H1 (cell line): ENCODE results near the gene DPH5. TPM values are rescaled to one million over a fixed set of nuclear protein-coding genes. Genes with fewer than 3 reads are reported as not detected.

ENCODE experiments used
- CTCF ChIA-PET: fragments of 300-600 bp; sonication (Branson Sonifier 250); formaldehyde crosslinking; loops from one replicate; lab custom pipeline; 2021; ENCODE audit not compliant: partially characterized antibody; lab: Charles Lee
- POLR2A ChIA-PET: fragments of 300-600 bp; sonication (Branson Sonifier 250); formaldehyde crosslinking; loops from one replicate; lab custom pipeline; 2021; ENCODE audit warnings: inconsistent platforms; ENCODE audit not compliant: partially characterized antibody; lab: Charles Lee
- DNase-seq, 2 experiments: peaks; one replicate each; pipeline versions ENCODE4 v3.0.0 to v3.0.0-alpha.2; 2010 to 2022; ENCODE audit warnings: low spot score in 2 of 2, low read depth in 1 of 2, mixed read lengths in 1 of 2
- FAIRE-seq: peaks from 2 replicates; lab custom pipeline; 2011; peaks lifted over from hg19 to GRCh38; lab: Jason Lieb, UNC
- H2AFZ ChIP-seq: 2 replicates; pipeline ENCODE4 v1.8.1; 2012; ENCODE audit warnings: low read length, inconsistent platforms
- H2AK5ac ChIP-seq: 2 replicates; pipeline ENCODE4 v1.6.1; 2013; ENCODE audit warnings: low read depth, low read length
- H2BK120ac ChIP-seq: replicated peaks from 2 replicates; pipeline ENCODE3; 2013; ENCODE audit warnings: low read depth, low read length, inconsistent platforms
- H2BK12ac ChIP-seq: 2 replicates; pipeline ENCODE4 v1.6.1; 2013; ENCODE audit warnings: low read depth, low read length
- H2BK15ac ChIP-seq: 2 replicates; pipeline ENCODE4 v1.6.1; 2013; ENCODE audit warnings: low read length
- H2BK20ac ChIP-seq: 2 replicates; pipeline ENCODE4 v1.6.1; 2013; ENCODE audit warnings: low read length
- H2BK5ac ChIP-seq: 2 replicates; pipeline ENCODE4 v1.6.1; 2013; ENCODE audit warnings: low read depth, low read length
- H3K14ac ChIP-seq: 2 replicates; pipeline ENCODE4 v1.6.1; 2013; ENCODE audit warnings: inconsistent platforms; ENCODE audit not compliant: insufficient read length
- H3K18ac ChIP-seq: 2 replicates; pipeline ENCODE4 v1.6.1; 2013; ENCODE audit warnings: low read length; ENCODE audit errors: extremely low read depth
- H3K23ac ChIP-seq: 2 replicates; pipeline ENCODE4 v1.6.1; 2013; ENCODE audit warnings: inconsistent platforms; ENCODE audit not compliant: insufficient read length
- H3K23me2 ChIP-seq: 2 replicates; pipeline ENCODE4 v1.6.1; 2013; ENCODE audit warnings: low read depth, low read length
- H3K27ac ChIP-seq: 2 replicates; pipeline ENCODE4 v1.6.1; 2011; ENCODE audit warnings: low read depth, low read length, inconsistent platforms
- H3K27me3 ChIP-seq, 4 experiments: replicated peaks in 1 of 4; 1 replicate in 1 of 4; 2 replicates in 3 of 4; pipeline versions ENCODE4 v1.6.1 to v1.8.1; 2011 to 2013; ENCODE audit warnings: low read length in 3 of 4, mild to moderate bottlenecking in 3 of 4, inconsistent platforms in 2 of 4, mixed read lengths in 2 of 4, moderate library complexity in 1 of 4; ENCODE audit not compliant: control insufficient read depth in 3 of 4, insufficient read depth in 3 of 4; ENCODE audit errors: extremely low read depth in 1 of 4
- H3K36me3 ChIP-seq, 4 experiments: 2 replicates each; pipeline versions ENCODE4 v1.6.1 to v1.8.1; 2011 to 2013; ENCODE audit warnings: mild to moderate bottlenecking in 4 of 4, low read length in 3 of 4, moderate library complexity in 2 of 4, control low read depth in 1 of 4, inconsistent platforms in 1 of 4; ENCODE audit not compliant: insufficient read depth in 4 of 4, control insufficient read depth in 2 of 4
- H3K4ac ChIP-seq: replicated peaks from 2 replicates; pipeline ENCODE3; 2013; ENCODE audit warnings: low read length, low read depth, mixed read lengths, inconsistent platforms; ENCODE audit not compliant: insufficient read length
- H3K4me1 ChIP-seq, 4 experiments: replicated peaks in 1 of 4; 1 replicate in 1 of 4; 2 replicates in 3 of 4; pipeline versions ENCODE4 v1.6.1 to v1.8.1; 2011 to 2013; ENCODE audit warnings: low read length in 3 of 4, inconsistent platforms in 2 of 4, mixed read lengths in 1 of 4; ENCODE audit not compliant: insufficient read depth in 4 of 4, control insufficient read depth in 3 of 4
- H3K4me2 ChIP-seq, 2 experiments: 2 replicates each; pipeline versions ENCODE4 v1.6.1 to v1.8.1; 2011 to 2013; ENCODE audit warnings: low read depth in 2 of 2, low read length in 2 of 2, control low read depth in 1 of 2, inconsistent platforms in 1 of 2, mild to moderate bottlenecking in 1 of 2; ENCODE audit not compliant: insufficient read depth in 1 of 2
- H3K4me3 ChIP-seq, 4 experiments: fragments of 200-600, 300-600 bp in 1 of 4; sonication (generic), shearing (Covaris generic), sonication (Bioruptor Twin) in 1 of 4; 2 replicates each; pipeline versions ENCODE4 v1.5.1 to v1.8.1; 2011 to 2016; ENCODE audit warnings: low read length in 4 of 4, low read depth in 3 of 4, control low read depth in 2 of 4, inconsistent platforms in 2 of 4, mild to moderate bottlenecking in 2 of 4, mixed read lengths in 1 of 4, moderate library complexity in 1 of 4; ENCODE audit not compliant: insufficient read depth in 2 of 4; ENCODE audit errors: extremely low read depth in 1 of 4
- H3K56ac ChIP-seq: replicated peaks from 2 replicates; pipeline ENCODE3; 2013; ENCODE audit warnings: low read depth, mild to moderate bottlenecking, mixed read lengths, low read length, inconsistent platforms; ENCODE audit not compliant: insufficient read length
- H3K79me1 ChIP-seq: 2 replicates; pipeline ENCODE4 v1.6.1; 2013; ENCODE audit warnings: low read depth, low read length, control low read depth
- H3K79me2 ChIP-seq, 2 experiments: 2 replicates each; pipeline versions ENCODE4 v1.6.1 to v1.8.1; 2012 to 2013; ENCODE audit warnings: low read length in 2 of 2, mild to moderate bottlenecking in 2 of 2, inconsistent platforms in 1 of 2; ENCODE audit not compliant: insufficient read depth in 2 of 2, control insufficient read depth in 1 of 2
- H3K9ac ChIP-seq, 4 experiments: replicated peaks in 1 of 4; 1 replicate in 1 of 4; 2 replicates in 3 of 4; pipeline versions ENCODE4 v1.6.1 to v1.8.1; 2011 to 2013; ENCODE audit warnings: low read depth in 3 of 4, low read length in 3 of 4, control low read depth in 2 of 4, mild to moderate bottlenecking in 2 of 4, moderate library complexity in 2 of 4, inconsistent platforms in 1 of 4; ENCODE audit errors: extremely low read depth in 1 of 4
- H3K9me3 ChIP-seq, 2 experiments: 2 replicates each; pipeline versions ENCODE4 v1.6.1 to v1.8.1; 2012 to 2013; ENCODE audit warnings: mild to moderate bottlenecking in 2 of 2, moderate library complexity in 2 of 2, control low read depth in 1 of 2, inconsistent platforms in 1 of 2, low read depth in 1 of 2, low read length in 1 of 2, mixed read lengths in 1 of 2; ENCODE audit not compliant: insufficient read depth in 2 of 2
- H4K20me1 ChIP-seq, 2 experiments: replicated peaks in 1 of 2; 2 replicates each; pipeline versions ENCODE3 to v1.8.1; 2011 to 2013; ENCODE audit warnings: inconsistent platforms in 2 of 2, low read length in 2 of 2, mild to moderate bottlenecking in 1 of 2; ENCODE audit not compliant: insufficient read depth in 2 of 2, control insufficient read depth in 1 of 2
- H4K5ac ChIP-seq: 2 replicates; pipeline ENCODE4 v1.6.1; 2013; ENCODE audit warnings: low read length, low read depth, mixed read lengths, inconsistent platforms; ENCODE audit not compliant: insufficient read length
- H4K8ac ChIP-seq: 2 replicates; pipeline ENCODE4 v1.8.0; 2013; ENCODE audit warnings: mild to moderate bottlenecking, moderate library complexity, low read length, inconsistent platforms; ENCODE audit not compliant: insufficient read depth; ENCODE audit errors: extremely low read depth
- H4K91ac ChIP-seq: replicated peaks from 2 replicates; pipeline ENCODE3; 2013; ENCODE audit warnings: low read length, mixed read lengths, inconsistent platforms; ENCODE audit not compliant: insufficient read length
- KDM4A ChIP-seq: IDR thresholded peaks from one replicate; pipeline ENCODE4 v1.7.1; 2012; ENCODE audit warnings: low read depth, mild to moderate bottlenecking, moderate library complexity, low read length, inconsistent platforms; ENCODE audit not compliant: severe bottlenecking
- MAFK ChIP-seq: IDR thresholded peaks from 2 replicates; pipeline ENCODE4 v1.6.1; 2012; ENCODE audit warnings: low read depth, mild to moderate bottlenecking, improper control_type of control experiment, low read length
- RAD21 ChIP-seq, 2 experiments: IDR thresholded peaks in 1 of 2; conservative IDR thresholded peaks in 1 of 2; 2 replicates each; pipeline ENCODE4 v1.6.1; 2011; ENCODE audit warnings: low read depth in 2 of 2, low read length in 2 of 2, improper control_type of control experiment in 1 of 2, inconsistent platforms in 1 of 2, mild to moderate bottlenecking in 1 of 2, moderate library complexity in 1 of 2
- RBBP5 ChIP-seq: IDR thresholded peaks from 2 replicates; pipeline ENCODE4 v1.7.1; 2012; ENCODE audit warnings: low read depth, mild to moderate bottlenecking, inconsistent platforms, low read length, moderate library complexity, borderline replicate concordance
- TAF7 ChIP-seq: optimal IDR thresholded peaks from 2 replicates; pipeline ENCODE3; 2011; ENCODE audit warnings: low read depth, mild to moderate bottlenecking, inconsistent platforms, low read length, moderate library complexity, borderline replicate concordance
- WGBS, 2 experiments: shearing (Covaris generic) in 1 of 2; methylation state at CpG; one replicate each; pipeline versions ENCODE4 v1.1.6 to v1.1.7; 2013 to 2015; ENCODE audit warnings: low lambda C conversion rate in 2 of 2, mixed read lengths in 2 of 2, inconsistent platforms in 1 of 2, low coverage in 1 of 2, missing lambda C conversion rate in 1 of 2; ENCODE audit not compliant: insufficient replicate concordance in 2 of 2, insufficient coverage in 1 of 2, insufficient read length in 1 of 2; ENCODE audit errors: extremely low coverage in 1 of 2, missing lambda C conversion rate in 1 of 2; 5-methylcytosine and 5-hydroxymethylcytosine counted together
- long read RNA-seq, 2 experiments: library from RNA in 1 of 2; library from capped mRNA in 1 of 2; stranded (forward); transcript quantifications; one replicate each; pipeline ENCODE4 v2.0.0, GENCODE V29; 2021; ENCODE audit warnings: inconsistent platforms in 1 of 2
- polyA minus RNA-seq, 3 experiments: library from RNA; depleted of rRNA, polyadenylated mRNA; stranded (reverse); fragments of >200 nt; gene quantifications; 1 replicate in 2 of 3; 2 replicates in 1 of 3; pipeline ENCODE4 v1.2.3, GENCODE V29; 2011
- polyA plus RNA-seq, 7 experiments: library from polyadenylated mRNA; depleted of rRNA in 3 of 7; stranded (reverse) in 5 of 7; unstranded in 2 of 7; fragments of >200 nt in 5 of 7; fragments of 200-250 nt in 2 of 7; gene quantifications; 1 replicate in 5 of 7; 2 replicates in 1 of 7; 4 replicates in 1 of 7; pipeline versions ENCODE4 v1.2.1 to v1.2.3, GENCODE V29; 2011 to 2013; ENCODE audit warnings: missing spikeins in 2 of 7, mixed read lengths in 2 of 7
- total RNA-seq: library from RNA; stranded (reverse); fragmentation: NEBNext Ultra II Directional; extraction: Animal tissue kit (Norgen Biotek cat#: 25700); gene quantifications from 2 replicates; pipeline ENCODE4 v1.2.1, GENCODE V29; 2021

DPH5 gene, protein sequence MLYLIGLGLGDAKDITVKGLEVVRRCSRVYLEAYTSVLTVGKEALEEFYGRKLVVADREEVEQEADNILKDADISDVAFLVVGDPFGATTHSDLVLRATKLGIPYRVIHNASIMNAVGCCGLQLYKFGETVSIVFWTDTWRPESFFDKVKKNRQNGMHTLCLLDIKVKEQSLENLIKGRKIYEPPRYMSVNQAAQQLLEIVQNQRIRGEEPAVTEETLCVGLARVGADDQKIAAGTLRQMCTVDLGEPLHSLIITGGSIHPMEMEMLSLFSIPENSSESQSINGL
- total RNA-seq (67.6 and 67.7 TPM in 2 replicates), polyA plus RNA-seq (2011; rRNA removed) (56.9 and 106 TPM in 2 replicates), polyA minus RNA-seq (2011; rRNA and poly(A)+ RNA removed) (32.4 and 34.5 TPM in 2 replicates)
- polyA plus RNA-seq (2011; cell fraction: cytosol; rRNA removed), result 78.3 TPM
- 23.5 TPM for polyA plus RNA-seq (2011; cell fraction: nucleus; rRNA removed)
- polyA plus RNA-seq (2012, experiment 1 of 2), result 55.0 to 58.8 TPM (median 57.0 TPM) in 4 replicates
- 30.4 TPM for polyA plus RNA-seq (2012, experiment 2 of 2)
- 53.7 TPM for polyA plus RNA-seq (2013, experiment 1 of 2)
- polyA plus RNA-seq (2013, experiment 2 of 2), result 57.3 TPM
- polyA minus RNA-seq (2011; cell fraction: cytosol; rRNA and poly(A)+ RNA removed), result 21.6 TPM
- polyA minus RNA-seq (2011; cell fraction: nucleus; rRNA and poly(A)+ RNA removed), result 30.7 TPM
- long read RNA-seq, experiment 1, transcript DPH5-203 (8 exons, 1,316 nt), result major isoform, 17 of 61 reads
- long read RNA-seq, experiment 1, transcript DPH5-201 (8 exons, 1,143 nt), result minor isoform, 6 of 61 reads
- long read RNA-seq, experiment 1, partial matches to known transcripts, result 19 of 61 reads
- long read RNA-seq, experiment 1, other reads (novel, unspliced or antisense), result 17 of 61 reads
- long read RNA-seq, experiment 2, transcript DPH5-203 (8 exons, 1,316 nt), result major isoform, 30 of 50 reads
- long read RNA-seq, experiment 2, partial matches to known transcripts, result 0 of 50 reads
- long read RNA-seq, experiment 2, other reads (novel, unspliced or antisense), result 10 of 50 reads

DNA sequence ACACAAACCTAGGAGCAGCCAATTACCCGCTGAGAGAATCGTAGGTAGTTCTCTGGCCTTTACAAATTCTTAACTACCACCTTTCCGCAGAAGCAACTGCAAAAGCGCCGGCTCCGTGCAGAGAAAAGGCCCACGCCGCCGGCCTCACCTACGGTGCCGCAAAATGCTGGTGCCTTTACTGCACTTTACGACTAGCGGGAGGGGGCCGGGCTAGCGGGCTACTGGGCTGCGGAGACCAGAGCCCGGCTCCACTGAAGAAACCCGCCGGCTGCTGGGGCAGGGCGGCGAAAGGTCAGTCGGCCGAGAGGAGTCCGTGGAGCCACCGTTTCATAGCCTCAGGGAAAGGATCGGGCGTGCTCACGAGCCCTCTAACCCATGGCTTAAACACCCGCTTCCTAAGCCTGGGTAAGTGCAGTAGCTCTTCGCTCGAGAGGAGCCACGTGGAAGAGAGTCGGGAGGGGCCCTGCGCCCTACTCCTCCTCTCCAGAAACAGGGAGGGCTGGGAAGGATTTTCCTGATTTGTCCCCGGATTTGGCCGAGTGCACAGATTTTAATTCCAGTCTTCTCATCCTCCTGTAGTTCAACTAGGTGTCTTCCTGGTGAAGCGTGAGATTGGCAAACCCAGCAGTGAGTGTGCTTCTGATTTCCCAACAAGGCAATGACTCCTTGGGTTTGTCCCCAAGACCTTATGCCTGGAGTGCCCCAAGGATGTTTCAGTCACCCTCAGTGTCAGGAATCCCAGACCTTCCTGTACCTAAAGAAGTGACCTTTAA, at the start of gene DPH5:
DPH5 (minus strand) TSS at position 128 of the 773 bp plus-strand sequence. CDS start 341 bp downstream, outside the sequence.
- CTCF ChIA-PET, result no interaction called here
- H2BK5ac ChIP-seq, result peak within 1 kb of the TSS; percentile 84
- H3K79me2 ChIP-seq, result peaks cover 3 to 42% of the 10 kb centered on the region in 2 experiments; a peak in 2 of 4 replicates
- H2AFZ ChIP-seq, result peak within 1 kb of the TSS; percentile 95
- no peak within 1 kb of the TSS for H3K14ac ChIP-seq
- peak within 1 kb of the TSS; percentile 89 to 97 (median 92) for H3K4me3 ChIP-seq
- H3K23me2 ChIP-seq, result peaks cover 3% of the 10 kb centered on the region
- H4K20me1 ChIP-seq, result no peaks in the 10 kb centered on the region
- H4K91ac ChIP-seq, result peak within 1 kb of the TSS; percentile 93
- no peak within 1 kb of the TSS for H2BK20ac ChIP-seq
- H2BK15ac ChIP-seq, result no peak within 1 kb of the TSS
- peak within 1 kb of the TSS; percentile 88 for H3K56ac ChIP-seq
- H3K4me1 ChIP-seq, result peaks cover 0 to 1% (median 0%) of the 10 kb centered on the region in 4 experiments; a peak in 1 of 7 replicates
- peak within 1 kb of the TSS; percentile 89 for H3K27ac ChIP-seq
- H2AK5ac ChIP-seq, result no peak within 1 kb of the TSS; the same call in 1 of the 2 replicates
- H3K9ac ChIP-seq, result peak within 1 kb of the TSS; percentile 85 to 99 (median 92)
- DNase-seq (peak; percentile 65 to 91), FAIRE-seq (no peak)
- peak within 1 kb of the TSS; percentile 91; the same call in 1 of the 2 replicates for H3K18ac ChIP-seq
- H3K4ac ChIP-seq, result no peak within 1 kb of the TSS
- H3K4me2 ChIP-seq, result peak within 1 kb of the TSS; percentile 83 to 84
- peaks cover 2% of the 10 kb centered on the region for H3K79me1 ChIP-seq
- no peak within 1 kb of the TSS; the same call in 1 of the 2 replicates for H2BK12ac ChIP-seq
- H4K5ac ChIP-seq, result peak within 1 kb of the TSS; percentile 90
- no peaks in the 10 kb centered on the region for H3K9me3 ChIP-seq
- no peak within 1 kb of the TSS for H3K23ac ChIP-seq
- H3K27me3 ChIP-seq, result no peaks in the 10 kb centered on the region
- WGBS, 2 experiments, result 1% methylated on average over 37 of the region's 37 CpGs; no CpG with 5 or more reads in 1 of the 2 experiments
- H3K36me3 ChIP-seq, result peaks cover 0 to 21% (median 0%) of the 10 kb centered on the region in 4 experiments; a peak in 4 of 8 replicates
- no peak within 1 kb of the TSS for H2BK120ac ChIP-seq
- POLR2A ChIA-PET, result interaction anchor here (0.8 to 2.5 kb wide), 4 partner anchors 11 to 131 kb away, joined by 3 to 7 read pairs (median 6); partner anchors contain the start of genes EXTL2 and SLC30A7
- peak within 1 kb of the TSS; percentile 93; the same call in 1 of the 2 replicates for H4K8ac ChIP-seq
- no peak for TF ChIP-seq MAFK
- peak; percentile 93 for TF ChIP-seq TAF7
- peak; percentile 75; the same call in 1 of the 2 replicates for TF ChIP-seq RBBP5
- peak; percentile 84 for TF ChIP-seq KDM4A
- no peak for TF ChIP-seq RAD21 (IDR thresholded peaks at IDR 0.05 in 1 of 2, conservative IDR thresholded peaks at IDR 0.05 in 1 of 2; ENCODE audit: low read depth in 2 of 2, low read length in 2 of 2)
